ENCODE data around the gene TIMM9. TPM values are rescaled to one million over a fixed set of nuclear protein-coding genes. Genes with fewer than 3 reads are reported as not detected.

Gene TIMM9
- total RNA-seq, result 10 to 100 TPM; 70.6 to 93.5 TPM

DNA sequence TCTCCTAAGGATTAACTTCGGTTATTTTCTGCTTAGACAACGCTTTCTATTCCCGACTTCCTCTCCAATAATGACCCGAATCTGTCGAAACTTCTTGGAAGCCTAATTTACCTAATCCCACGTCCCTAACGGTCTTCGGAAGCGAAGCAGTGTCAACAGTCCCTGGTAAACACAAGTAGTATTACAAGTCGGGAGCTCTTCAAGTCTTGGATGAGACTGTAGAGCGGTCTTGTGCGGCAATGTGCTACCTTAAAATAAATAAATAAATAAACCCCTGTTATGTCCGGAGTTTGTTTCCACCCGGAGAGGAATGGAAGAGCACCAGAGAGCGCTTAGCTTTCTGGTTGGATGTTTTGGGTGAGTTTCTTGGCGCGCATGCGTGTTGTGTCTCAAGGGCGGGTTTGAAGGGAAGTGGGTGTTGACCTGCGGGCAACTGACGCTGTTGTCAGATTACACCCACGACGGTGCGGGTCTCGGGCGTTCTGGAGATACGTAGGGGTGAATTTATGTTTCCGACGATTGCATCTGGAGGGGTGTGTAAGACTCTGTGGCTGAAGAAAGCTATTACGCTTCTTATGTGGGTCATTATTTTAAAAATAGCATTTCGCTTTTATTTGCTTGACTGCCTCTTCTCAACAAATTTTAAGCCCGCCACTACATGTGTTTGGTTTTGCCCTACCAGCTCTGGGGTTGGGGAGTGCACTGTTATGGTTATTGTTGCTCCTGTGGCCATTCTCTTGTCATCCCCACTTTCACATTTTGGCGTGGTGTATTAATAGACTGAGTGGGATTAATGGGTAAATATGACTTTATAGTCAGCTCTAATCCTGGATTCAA, at the start of gene TIMM9, which contains the start of gene KIAA0586:
Gene TIMM9 (minus strand): TSS at position 251 of the 837 bp plus-strand sequence. CDS start 15,586 bp downstream, outside the sequence.
Gene KIAA0586 (plus strand): TSS at position 439 of the 837 bp plus-strand sequence. CDS start 546 bp downstream, outside the sequence.
- Mint-ChIP-seq H3K4me1 (ENCODE audit: low read depth) (peaks cover 51% of the 10 kb centered on the region), H3K9me3 (no peaks in the 10 kb centered on the region), H3K36me3 (ENCODE audit: insufficient read depth in 2 of 2) (peaks cover 4 to 5% of the 10 kb centered on the region in 2 donors), H3K27ac (peak within 1 kb of the TSS; percentile 100), H3K4me3 (peak within 1 kb of the TSS; percentile 84 to 96), H3K27me3 (ENCODE audit: low read depth) (no peaks in the 10 kb centered on the region)
- DNase-seq (peak; percentile 94 to 97), ATAC-seq (replicated peaks in 1 of 2) (peak; percentile 83 to 84)

DNA sequence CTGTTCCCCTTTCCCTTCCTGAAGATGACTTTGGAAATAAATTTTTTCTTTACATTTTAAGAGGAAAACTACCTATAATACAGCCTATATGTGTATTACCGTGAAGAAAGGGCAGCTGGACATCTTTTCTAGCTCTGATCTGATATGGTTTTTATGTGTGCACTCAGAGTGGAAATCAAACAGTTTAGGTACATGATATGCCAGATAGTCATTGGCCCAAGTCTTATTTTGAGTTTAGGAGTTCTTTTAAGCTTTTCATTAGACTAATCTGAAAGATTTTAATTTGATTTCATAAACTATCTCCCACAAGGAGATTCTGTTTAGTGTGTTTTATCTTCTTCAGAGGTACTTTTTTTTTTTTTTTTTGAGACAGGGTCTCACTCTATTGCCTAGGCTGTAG, 49.0 kb upstream of the TIMM9 start:
- ATAC-seq (replicated peaks in 1 of 2) (no peak), DNase-seq (no peak)
- H3K27me3 Mint-ChIP-seq (ENCODE audit: low read depth), result no peaks in the 10 kb centered on the region
- no peaks in the 10 kb centered on the region for H3K9me3 Mint-ChIP-seq
- no peak overlapping the region for H3K27ac Mint-ChIP-seq
- H3K4me3 Mint-ChIP-seq, result no peak overlapping the region
- peaks cover 5% of the 10 kb centered on the region for H3K4me1 Mint-ChIP-seq (ENCODE audit: low read depth)
- peaks cover 3 to 10% of the 10 kb centered on the region in 2 donors for H3K36me3 Mint-ChIP-seq (ENCODE audit: insufficient read depth in 2 of 2)

- Mint-ChIP-seq H3K9me3 (no peaks in the 10 kb centered on the region), H3K27me3 (ENCODE audit: low read depth) (no peaks in the 10 kb centered on the region), H3K4me1 (ENCODE audit: low read depth) (no peaks in the 10 kb centered on the region), H3K27ac (no peak overlapping the region), H3K4me3 (no peak overlapping the region), H3K36me3 (ENCODE audit: insufficient read depth in 2 of 2) (peaks cover 0 to 3% of the 10 kb centered on the region in 2 donors)
- ATAC-seq (replicated peaks in 1 of 2) (no peak), DNase-seq (no peak)
These were observed 42.0 kb upstream of the TIMM9 start for GRCh38 chr14:58469309-58469708.

GRCh38 chr14:58467575-58467974, 40.2 kb upstream of the TIMM9 start:
- Mint-ChIP-seq H3K4me3 (no peak overlapping the region), H3K36me3 (ENCODE audit: insufficient read depth in 2 of 2) (peaks cover 4 to 8% of the 10 kb centered on the region in 2 donors), H3K9me3 (no peaks in the 10 kb centered on the region), H3K4me1 (ENCODE audit: low read depth) (no peaks in the 10 kb centered on the region), H3K27me3 (ENCODE audit: low read depth) (no peaks in the 10 kb centered on the region), H3K27ac (no peak overlapping the region)
- ATAC-seq (replicated peaks in 1 of 2), result no peak
- no peak for DNase-seq

DNA sequence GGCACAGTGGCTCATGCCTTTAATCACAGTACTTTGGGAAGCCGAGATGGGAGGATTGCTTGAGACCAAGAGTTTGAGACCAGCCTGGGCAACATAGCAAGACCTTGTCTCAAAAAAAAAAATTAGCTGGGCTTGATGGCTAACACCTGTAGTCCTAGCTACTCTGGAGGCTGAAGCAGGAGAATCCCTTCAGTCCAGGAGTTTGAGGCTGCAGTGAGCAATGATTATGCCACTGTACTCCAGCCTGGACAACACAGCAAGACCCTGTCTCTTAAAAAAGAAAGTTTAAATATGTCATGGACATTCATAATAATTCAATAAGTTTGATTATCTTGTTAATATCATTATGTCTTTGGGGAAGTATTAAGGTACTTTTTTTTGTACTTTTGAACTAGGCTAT, 39.1 kb upstream of the TIMM9 start:
- DNase-seq (no peak), ATAC-seq (replicated peaks in 1 of 2) (no peak)
- Mint-ChIP-seq H3K4me3 (no peak overlapping the region), H3K4me1 (ENCODE audit: low read depth) (no peaks in the 10 kb centered on the region), H3K36me3 (ENCODE audit: insufficient read depth in 2 of 2) (peaks cover 4 to 10% of the 10 kb centered on the region in 2 donors), H3K27ac (no peak overlapping the region), H3K27me3 (ENCODE audit: low read depth) (no peaks in the 10 kb centered on the region), H3K9me3 (no peaks in the 10 kb centered on the region)

- ATAC-seq (replicated peaks in 1 of 2) (no peak), DNase-seq (no peak)
- Mint-ChIP-seq H3K4me3 (no peak overlapping the region), H3K4me1 (ENCODE audit: low read depth) (no peaks in the 10 kb centered on the region), H3K27ac (no peak overlapping the region), H3K36me3 (ENCODE audit: insufficient read depth in 2 of 2) (peaks cover 5 to 12% of the 10 kb centered on the region in 2 donors), H3K27me3 (ENCODE audit: low read depth) (no peaks in the 10 kb centered on the region), H3K9me3 (no peaks in the 10 kb centered on the region)
These were observed 38.1 kb upstream of the TIMM9 start for GRCh38 chr14:58465421-58465820.

DNA sequence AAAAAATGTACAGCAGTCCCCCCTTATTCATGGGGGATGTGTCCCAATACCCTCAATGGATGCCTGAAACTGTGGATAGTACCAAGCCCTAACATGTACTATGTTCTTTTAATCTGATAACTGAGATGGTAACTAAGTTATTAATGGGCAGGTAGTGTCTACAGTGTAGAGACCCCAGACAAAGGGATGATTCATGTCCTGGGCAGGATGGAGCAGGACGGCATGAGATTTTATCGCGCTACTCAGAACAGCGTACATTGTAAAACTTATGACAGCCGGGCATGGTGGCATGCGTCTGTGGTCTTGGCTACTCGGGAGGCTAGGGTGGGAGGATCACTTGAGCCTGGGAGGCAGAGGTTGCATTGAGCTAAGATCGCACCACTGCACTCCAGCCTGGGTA, 37.3 kb upstream of the TIMM9 start:
- Mint-ChIP-seq H3K9me3 (no peaks in the 10 kb centered on the region), H3K4me1 (ENCODE audit: low read depth) (no peaks in the 10 kb centered on the region), H3K4me3 (no peak overlapping the region), H3K27ac (no peak overlapping the region), H3K36me3 (ENCODE audit: insufficient read depth in 2 of 2) (peaks cover 6 to 14% of the 10 kb centered on the region in 2 donors), H3K27me3 (ENCODE audit: low read depth) (no peaks in the 10 kb centered on the region)
- DNase-seq (no peak), ATAC-seq (replicated peaks in 1 of 2) (no peak)

GRCh38 chr14:58463147-58463546, 35.8 kb upstream of the TIMM9 start:
- Mint-ChIP-seq H3K27ac (no peak overlapping the region), H3K4me3 (no peak overlapping the region), H3K36me3 (ENCODE audit: insufficient read depth in 2 of 2) (peaks cover 6 to 14% of the 10 kb centered on the region in 2 donors), H3K9me3 (no peaks in the 10 kb centered on the region), H3K27me3 (ENCODE audit: low read depth) (no peaks in the 10 kb centered on the region), H3K4me1 (ENCODE audit: low read depth) (no peaks in the 10 kb centered on the region)
- DNase-seq, result no peak
- no peak for ATAC-seq (replicated peaks in 1 of 2)

- no peak for ATAC-seq (replicated peaks in 1 of 2)
- Mint-ChIP-seq H3K9me3 (no peaks in the 10 kb centered on the region), H3K36me3 (ENCODE audit: insufficient read depth in 2 of 2) (peaks cover 8 to 20% of the 10 kb centered on the region in 2 donors), H3K27me3 (ENCODE audit: low read depth) (no peaks in the 10 kb centered on the region), H3K4me1 (ENCODE audit: low read depth) (no peaks in the 10 kb centered on the region), H3K27ac (no peak overlapping the region), H3K4me3 (no peak overlapping the region)
- DNase-seq, result no peak
These were observed 33.4 kb upstream of the TIMM9 start for GRCh38 chr14:58460772-58461171.

- peaks cover 9 to 28% of the 10 kb centered on the region in 2 donors for H3K36me3 Mint-ChIP-seq (ENCODE audit: insufficient read depth in 2 of 2)
These were observed 28.4 kb upstream of the TIMM9 start for GRCh38 chr14:58455593-58456265.

GRCh38 chr14:58444627-58445026, 17.3 kb upstream of the TIMM9 start:
- H3K9me3 Mint-ChIP-seq, result no peaks in the 10 kb centered on the region
- no peaks in the 10 kb centered on the region for H3K27me3 Mint-ChIP-seq (ENCODE audit: low read depth)
- no peak overlapping the region for H3K27ac Mint-ChIP-seq
- H3K4me1 Mint-ChIP-seq (ENCODE audit: low read depth), result no peaks in the 10 kb centered on the region
- no peak overlapping the region for H3K4me3 Mint-ChIP-seq
- H3K36me3 Mint-ChIP-seq (ENCODE audit: insufficient read depth in 2 of 2), result peaks cover 0 to 13% of the 10 kb centered on the region in 2 donors
- no peak for DNase-seq
- no peak for ATAC-seq (replicated peaks in 1 of 2)

More at GRCh38 chr14:58455593-58456265, 28.4 kb upstream of the TIMM9 start:
- no peak overlapping the region for H3K4me3 Mint-ChIP-seq
- no peak for ATAC-seq (replicated peaks in 1 of 2)
- H3K27ac Mint-ChIP-seq, result no peak overlapping the region
- H3K9me3 Mint-ChIP-seq, result no peaks in the 10 kb centered on the region
- H3K4me1 Mint-ChIP-seq (ENCODE audit: low read depth), result no peaks in the 10 kb centered on the region
- H3K27me3 Mint-ChIP-seq (ENCODE audit: low read depth), result no peaks in the 10 kb centered on the region
- DNase-seq, result no peak

DNA sequence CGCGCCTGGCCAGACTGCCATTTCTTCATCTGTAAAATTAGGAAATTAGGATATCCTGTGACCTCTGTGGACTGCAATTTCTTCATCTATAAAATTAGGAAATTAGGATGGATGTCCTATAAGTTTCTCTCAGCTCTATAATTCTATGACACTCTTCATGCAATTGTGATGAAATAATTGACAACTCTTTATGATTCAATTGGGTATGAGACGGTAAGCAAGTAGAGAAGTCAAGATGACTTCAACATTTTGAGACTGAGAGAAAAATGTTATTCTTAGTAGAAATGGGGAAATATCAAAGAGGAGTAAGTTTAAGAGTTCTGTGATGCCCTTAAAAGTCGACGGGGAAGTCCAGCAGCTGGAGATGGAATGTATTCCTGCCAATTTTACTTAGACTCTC, 12.1 kb upstream of the TIMM9 start:
- Mint-ChIP-seq H3K9me3 (no peaks in the 10 kb centered on the region), H3K4me1 (ENCODE audit: low read depth) (no peaks in the 10 kb centered on the region), H3K27ac (no peak overlapping the region), H3K36me3 (ENCODE audit: insufficient read depth in 2 of 2) (peaks cover 1 to 21% of the 10 kb centered on the region in 2 donors), H3K27me3 (ENCODE audit: low read depth) (no peaks in the 10 kb centered on the region), H3K4me3 (no peak overlapping the region)
- no peak for DNase-seq
- ATAC-seq (replicated peaks in 1 of 2), result no peak

GRCh38 chr14:58430156-58430555, 2.8 kb upstream of the TIMM9 start:
- Mint-ChIP-seq H3K27ac (peak overlapping the region; percentile 87), H3K4me3 (peak overlapping the region; percentile 84 to 96), H3K9me3 (no peaks in the 10 kb centered on the region), H3K4me1 (ENCODE audit: low read depth) (peaks cover 42% of the 10 kb centered on the region), H3K36me3 (ENCODE audit: insufficient read depth in 2 of 2) (peaks cover 4 to 5% of the 10 kb centered on the region in 2 donors), H3K27me3 (ENCODE audit: low read depth) (no peaks in the 10 kb centered on the region)
- ATAC-seq (replicated peaks in 1 of 2) (peak; percentile 82), DNase-seq (peak; percentile 37 to 42)
